NCI-H2081 treated with DMSO at 0.1 percent for 48 hours (cell line): ENCODE measurements around the gene DENND4C.
"Not testable (repeated sequence)": the region's sequence is repeated elsewhere in the genome, so short reads cannot be mapped to it uniquely, and the experiment has no call there.

ENCODE experiments used
- DNase-seq: peaks from one replicate; lab custom pipeline; 2025; lab: John Stamatoyannopoulos, UW

Gene DENND4C

DNA sequence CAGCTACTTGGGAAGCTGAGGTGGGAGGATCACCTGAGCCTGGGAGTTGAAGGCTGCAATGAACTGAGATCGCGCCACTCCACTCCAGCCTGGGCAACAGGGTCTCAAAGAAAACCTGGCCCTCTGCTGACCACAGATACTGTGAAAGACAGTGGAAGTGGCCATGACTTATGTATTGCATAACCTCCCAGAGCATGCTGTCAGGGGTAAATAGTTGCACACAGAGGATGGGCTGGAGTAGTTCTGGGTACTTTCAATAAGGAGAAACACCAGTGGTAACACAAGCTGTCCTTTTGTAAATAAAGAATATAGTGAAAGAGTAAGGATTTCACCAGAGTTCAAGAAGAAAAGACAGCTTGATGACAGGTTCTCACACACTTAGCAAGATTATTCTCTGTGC is 180.1 kb downstream of the DENND4C start:
- DNase-seq = no peak

- DNase-seq = no peak
Observed at GRCh38 chr9:19411316-19411715, 180.8 kb downstream of the DENND4C start.

DNA sequence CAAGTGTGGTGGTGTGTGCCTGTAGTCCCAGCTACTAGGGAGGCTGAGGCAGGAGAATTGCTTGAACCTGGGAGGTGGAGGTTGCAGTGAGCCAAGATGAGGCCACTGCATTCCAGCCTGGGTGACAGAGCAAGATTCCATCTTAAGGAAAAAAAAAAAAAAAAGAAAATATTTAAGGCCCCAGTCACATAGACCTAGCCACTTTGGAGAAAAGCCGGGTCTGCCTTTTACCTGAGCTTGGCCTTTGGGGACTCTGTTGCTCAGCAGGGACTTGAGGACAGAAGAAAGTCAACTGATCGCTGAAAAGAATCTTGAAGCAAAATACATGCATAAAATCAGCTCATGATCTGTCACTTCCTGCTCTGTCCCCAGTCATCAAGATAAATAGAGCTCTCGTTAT is 183.0 kb downstream of the DENND4C start:
- not testable (repeated sequence) for DNase-seq

GRCh38 chr9:19416143-19416542 is 185.7 kb downstream of the DENND4C start:
- no peak for DNase-seq

DNA sequence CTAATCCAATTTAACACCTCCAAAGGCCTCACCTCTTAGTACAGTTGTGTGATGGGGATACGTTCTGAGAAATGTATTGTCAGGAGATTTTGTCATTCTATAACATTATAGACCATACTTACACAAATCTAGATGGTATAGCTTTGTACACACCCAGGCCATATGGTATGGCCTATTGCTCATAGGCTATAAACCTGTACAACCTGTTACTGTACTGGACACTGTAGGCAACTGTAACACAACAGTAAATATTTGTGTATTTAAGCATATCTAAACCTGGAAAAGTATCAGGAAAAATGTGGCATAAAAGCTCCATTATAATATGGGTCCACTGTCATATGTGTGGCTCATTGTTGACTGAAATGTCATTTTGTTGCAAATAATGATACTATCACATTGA is 190.4 kb downstream of the DENND4C start:
- no peak for DNase-seq
